Inflammatory macrophage treated with lipopolysaccharide for 1 hour (primary cell): ENCODE data around the gene CTNS.
A peak's percentile ranks its signal among the peaks of the same experiment; 100 is the strongest.

ENCODE experiments used
- DNase-seq, 2 donors: peaks; one replicate each; pipeline ENCODE4 v3.0.0-alpha.2; 2020 to 2022

CTNS gene

GRCh38 chr17:3636154-3636907 lies at the start of gene CTNS, which contains the start of gene SHPK:
TSS of gene CTNS (plus strand) at chr17:3636760. CDS start at chr17:3640207, 3,447 bp downstream.
TSS of gene SHPK (minus strand) at chr17:3636250. CDS start at chr17:3636219, 31 bp downstream.
- peak; percentile 97 for DNase-seq

DNA sequence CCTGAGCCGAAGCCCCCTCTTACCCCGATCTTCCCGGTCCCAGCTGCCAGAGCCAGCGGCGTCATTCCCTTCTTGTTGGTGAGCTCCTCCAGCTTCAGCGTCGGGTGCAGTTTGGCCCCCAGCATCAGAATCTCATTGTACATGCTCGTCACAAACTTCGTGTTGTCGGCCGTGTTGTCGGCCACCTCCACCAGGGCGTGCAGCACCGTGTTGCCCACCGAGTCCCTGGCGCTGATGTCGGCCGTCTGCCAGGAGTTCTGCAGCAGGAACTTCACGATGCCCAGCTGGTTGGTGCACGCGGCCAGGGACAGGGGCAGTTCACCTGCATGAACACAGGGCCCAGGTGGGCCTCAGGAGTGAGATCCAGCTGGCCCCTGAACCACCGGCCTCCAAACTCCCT lies 46.8 kb upstream of the CTNS start:
- no peak for DNase-seq

- no peak for DNase-seq
These were observed 46.3 kb upstream of the CTNS start for GRCh38 chr17:3590231-3590630.

GRCh38 chr17:3590768-3591167 lies 45.8 kb upstream of the CTNS start:
- DNase-seq, result no peak

- no peak for DNase-seq
These were observed 44.2 kb upstream of the CTNS start for GRCh38 chr17:3592216-3592860.

GRCh38 chr17:3593384-3593783 lies 43.2 kb upstream of the CTNS start:
- DNase-seq, result no peak

DNA sequence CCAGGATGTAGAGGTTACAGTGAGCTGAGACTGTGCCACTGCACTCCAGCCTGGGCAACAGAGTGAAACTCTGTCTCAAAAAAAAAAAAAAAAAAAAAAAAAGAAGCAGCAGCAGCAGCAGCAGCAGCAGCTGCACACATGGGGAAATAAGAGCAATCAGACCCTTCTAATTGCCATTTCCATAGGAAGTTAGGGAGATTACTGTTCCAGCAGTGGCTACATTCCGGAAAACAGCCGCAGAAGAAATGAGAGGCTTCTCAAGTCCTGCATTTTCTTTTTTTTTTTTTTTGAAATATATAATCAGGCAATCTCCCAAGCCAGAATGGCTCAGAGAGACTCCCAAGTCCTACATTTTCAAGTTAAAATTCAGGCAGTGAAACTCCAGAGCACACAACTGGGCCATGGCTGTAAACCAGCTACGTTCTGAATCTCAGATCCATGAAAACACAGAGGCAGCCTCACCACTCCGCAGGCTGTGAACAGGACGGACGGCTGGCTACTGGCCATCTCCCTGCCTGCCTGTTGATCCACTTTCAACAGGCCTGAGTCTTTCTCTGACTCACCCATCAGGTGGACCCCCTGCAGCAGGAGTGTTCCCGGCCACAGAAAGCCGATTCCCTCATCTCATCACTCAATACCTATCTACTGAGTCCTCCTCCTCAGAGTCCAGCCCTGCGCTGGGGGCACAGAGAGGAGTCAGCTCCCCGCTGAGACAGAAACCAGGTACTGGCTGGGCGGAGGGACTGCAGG lies 42.3 kb upstream of the CTNS start:
- no peak for DNase-seq

DNA sequence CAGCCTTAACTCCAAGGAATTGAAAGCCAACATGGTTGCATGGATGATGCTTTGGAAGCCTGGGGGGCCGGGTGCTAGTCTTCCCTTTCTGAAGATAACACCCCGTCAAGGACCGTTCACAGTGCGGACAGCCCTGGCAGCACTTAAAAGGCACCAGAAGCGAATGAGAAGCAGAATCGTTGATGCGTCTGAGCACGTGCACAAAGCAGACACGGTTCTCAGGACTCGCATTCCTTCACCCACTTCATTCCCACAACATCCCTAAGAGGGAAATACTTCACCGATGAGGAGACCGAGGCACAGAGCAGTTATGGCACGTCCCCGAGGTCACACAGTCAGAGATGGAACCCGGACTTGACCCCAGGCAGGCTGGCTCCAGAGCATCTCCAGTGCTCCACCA lies 41.6 kb upstream of the CTNS start:
- no peak for DNase-seq

DNA sequence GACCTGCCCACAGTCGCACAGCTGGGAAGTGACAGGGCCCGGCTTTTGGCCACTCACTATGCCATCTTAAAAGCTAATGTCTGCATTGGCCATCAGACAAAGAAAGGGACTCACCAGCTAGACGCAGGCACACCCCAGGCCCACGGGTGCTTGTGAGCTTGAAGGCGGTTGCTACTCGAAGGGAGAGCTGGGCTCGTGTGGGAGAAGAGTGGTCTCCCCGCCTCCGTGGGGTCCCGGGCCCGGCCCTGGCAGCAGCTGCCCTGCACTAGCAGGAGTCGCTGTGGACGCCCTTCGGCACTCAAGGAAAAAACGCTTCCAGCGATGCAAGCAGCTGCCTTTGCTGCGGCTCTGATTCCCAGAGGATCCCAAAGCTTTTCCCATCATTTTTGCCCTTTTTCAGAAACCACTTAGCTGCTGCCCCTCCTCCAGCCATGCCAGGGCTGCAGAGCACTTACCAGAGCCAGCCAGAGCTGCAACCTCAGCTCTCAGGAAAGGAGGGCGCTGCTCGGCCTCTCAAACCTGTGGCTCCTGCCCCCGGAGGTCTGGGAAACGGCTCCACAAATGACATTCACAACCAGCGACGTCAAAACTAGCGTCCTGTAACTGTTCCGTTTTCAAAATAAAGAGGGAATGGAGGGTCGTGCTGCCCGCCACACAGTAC lies 39.6 kb upstream of the CTNS start:
- no peak for DNase-seq

- no peak for DNase-seq
These were observed 38.5 kb upstream of the CTNS start for GRCh38 chr17:3598078-3598477.

DNA sequence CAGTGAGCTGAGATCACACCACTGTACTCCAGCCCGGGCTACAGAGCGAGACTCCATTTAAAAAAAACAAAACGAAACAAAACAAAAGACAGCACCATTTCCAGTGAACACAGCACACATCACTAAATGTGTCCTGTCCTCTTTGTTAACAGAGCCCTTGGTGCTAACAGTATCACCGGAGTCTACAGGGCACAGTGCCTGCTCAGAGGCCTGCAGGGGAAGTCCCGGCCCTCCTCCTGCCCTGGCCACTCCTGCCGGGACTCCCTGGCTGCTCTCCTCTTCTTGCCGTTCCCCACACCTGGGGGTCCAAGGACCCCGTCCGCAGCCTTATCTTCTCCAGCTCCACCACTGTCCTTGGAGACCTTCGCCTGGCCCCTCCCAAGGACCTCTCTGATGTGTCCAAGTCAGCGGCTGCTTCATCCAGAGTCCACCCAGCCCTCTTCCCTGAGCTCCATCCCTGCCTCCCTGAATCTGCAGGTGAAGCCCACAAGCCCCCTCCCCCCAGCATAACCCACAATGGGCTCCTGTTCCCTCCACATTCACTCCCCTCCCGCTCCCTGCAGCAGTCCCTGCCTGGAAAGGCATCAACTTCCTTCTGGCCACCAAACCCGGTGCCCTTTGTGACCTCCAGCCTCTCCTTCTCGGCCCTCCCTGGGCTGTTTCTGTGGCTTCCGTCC lies 35.9 kb upstream of the CTNS start:
- DNase-seq, result no peak

DNA sequence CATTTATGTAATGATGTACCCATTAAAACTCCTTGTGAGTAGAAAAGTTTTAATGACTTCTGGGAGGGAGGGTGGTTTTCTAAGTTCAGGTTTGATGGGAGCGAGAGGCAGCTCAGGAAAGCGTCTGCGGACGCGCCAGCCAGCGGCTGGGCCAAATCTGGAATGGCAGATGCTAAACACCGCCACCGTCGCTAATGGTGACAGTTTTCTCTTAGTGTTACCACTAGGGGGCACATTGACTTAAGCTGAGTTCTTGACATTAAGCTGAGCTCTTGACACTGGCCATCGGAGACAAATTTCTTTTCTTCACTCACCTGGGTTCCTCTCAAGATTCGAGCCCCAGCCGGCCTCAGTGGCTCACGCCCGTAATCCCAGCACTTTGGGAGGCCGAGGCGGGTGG lies 34.1 kb upstream of the CTNS start:
- DNase-seq, result peak; percentile 13 to 57

GRCh38 chr17:3603119-3603869 lies 33.3 kb upstream of the CTNS start:
- no peak for DNase-seq

DNA sequence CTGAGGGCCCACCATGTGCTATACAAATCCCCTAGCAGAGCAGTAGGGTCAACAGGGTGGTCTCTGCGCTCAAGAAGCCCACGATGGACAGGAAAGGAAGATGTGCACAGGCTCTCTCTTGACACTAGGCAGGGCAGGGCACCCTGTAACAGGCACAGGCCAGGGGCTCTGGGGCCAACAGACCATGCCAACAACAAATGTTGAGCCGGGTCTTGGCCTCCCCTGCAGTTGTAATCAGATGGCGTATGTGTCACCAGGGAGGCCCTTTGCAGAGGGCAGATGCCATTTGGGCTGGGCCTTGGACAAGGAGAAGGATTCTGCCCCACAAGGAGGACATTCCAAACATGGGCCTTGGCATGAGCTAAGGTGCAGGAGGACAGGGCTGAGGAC lies 32.7 kb upstream of the CTNS start:
- DNase-seq, result no peak

DNA sequence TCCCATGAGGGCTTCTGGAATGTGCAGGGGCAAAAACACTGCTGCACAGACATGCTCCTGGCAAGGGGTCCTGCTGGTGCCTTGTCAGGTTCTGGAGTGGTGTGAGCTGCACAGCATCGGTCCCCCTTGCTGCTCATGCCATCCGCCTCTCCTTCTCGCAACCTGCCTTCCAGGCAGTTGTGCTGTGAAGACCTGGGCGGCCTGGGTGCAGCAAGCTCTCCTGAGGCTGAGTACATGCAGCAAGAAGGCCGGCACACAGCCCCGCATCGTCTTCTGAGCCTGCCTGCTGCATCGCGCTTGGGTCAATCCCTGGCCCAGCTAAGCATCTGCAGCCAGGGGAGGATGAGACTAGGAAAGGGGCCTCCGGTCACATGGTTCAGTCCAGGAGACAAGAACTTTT lies 26.9 kb upstream of the CTNS start:
- no peak for DNase-seq

GRCh38 chr17:3610523-3610922 lies 26.0 kb upstream of the CTNS start:
- no peak for DNase-seq

DNA sequence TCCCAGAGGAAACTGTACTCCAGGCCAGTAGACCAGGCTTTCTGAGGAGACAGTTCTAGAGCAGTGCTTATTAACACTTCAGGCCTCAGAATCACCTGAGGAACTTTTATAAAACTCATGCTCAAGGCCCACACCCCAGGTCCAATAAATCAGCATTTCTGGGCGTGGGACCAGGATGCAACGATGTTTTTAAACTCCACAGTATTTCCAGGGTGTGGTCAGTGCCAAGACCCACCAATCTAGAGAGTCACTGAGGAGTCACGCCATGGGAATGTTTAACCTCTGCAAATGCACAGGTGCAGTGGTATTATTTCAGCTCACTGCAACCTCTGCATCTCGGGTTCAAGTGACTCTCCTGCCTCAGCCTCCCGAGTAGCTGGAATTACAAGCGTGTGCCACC lies 23.4 kb upstream of the CTNS start:
- DNase-seq, result no peak

GRCh38 chr17:3615160-3615870 lies 21.2 kb upstream of the CTNS start:
- DNase-seq, result no peak

DNA sequence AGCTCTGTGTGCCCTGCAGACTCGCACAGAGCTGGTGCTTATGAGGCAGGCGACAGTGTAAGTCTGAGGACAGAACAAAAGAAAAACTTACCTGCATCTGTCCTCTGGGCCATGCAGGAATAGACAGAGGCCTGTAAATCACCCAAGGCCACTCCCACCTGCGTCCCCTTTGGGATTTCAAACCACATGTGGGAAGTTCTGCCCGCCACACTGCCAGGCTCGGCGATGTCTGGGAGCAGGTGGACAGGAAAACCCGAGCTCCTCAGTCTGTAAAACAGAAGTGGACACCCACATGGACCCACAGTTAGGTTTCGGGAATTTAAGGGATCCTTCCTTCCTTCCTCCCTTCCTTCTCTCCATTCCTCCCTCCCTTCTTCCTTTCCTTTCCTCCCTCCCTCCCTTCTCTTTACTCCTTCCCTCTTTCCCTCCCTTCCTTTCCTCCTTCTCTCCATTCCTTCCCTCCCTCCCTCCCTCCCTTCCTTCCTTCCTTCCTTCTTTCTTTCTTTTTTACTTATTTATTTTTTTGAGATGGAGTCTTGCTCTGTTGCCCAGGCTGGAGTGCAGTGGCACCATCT lies 15.3 kb upstream of the CTNS start:
- no peak for DNase-seq

GRCh38 chr17:3622977-3623594 lies 13.5 kb upstream of the CTNS start:
- no peak for DNase-seq
